HS-27A (cell line): ENCODE results near the gene AEBP2.
"Not testable (repeated sequence)": the region's sequence is repeated elsewhere in the genome, so short reads cannot be mapped to it uniquely, and the experiment has no call there.

Experiments used
- DNase-seq: peaks from one replicate; pipeline ENCODE4 v3.0.0-alpha.2; 2012; ENCODE audit warnings: low read depth, missing footprints

The AEBP2 gene

DNA sequence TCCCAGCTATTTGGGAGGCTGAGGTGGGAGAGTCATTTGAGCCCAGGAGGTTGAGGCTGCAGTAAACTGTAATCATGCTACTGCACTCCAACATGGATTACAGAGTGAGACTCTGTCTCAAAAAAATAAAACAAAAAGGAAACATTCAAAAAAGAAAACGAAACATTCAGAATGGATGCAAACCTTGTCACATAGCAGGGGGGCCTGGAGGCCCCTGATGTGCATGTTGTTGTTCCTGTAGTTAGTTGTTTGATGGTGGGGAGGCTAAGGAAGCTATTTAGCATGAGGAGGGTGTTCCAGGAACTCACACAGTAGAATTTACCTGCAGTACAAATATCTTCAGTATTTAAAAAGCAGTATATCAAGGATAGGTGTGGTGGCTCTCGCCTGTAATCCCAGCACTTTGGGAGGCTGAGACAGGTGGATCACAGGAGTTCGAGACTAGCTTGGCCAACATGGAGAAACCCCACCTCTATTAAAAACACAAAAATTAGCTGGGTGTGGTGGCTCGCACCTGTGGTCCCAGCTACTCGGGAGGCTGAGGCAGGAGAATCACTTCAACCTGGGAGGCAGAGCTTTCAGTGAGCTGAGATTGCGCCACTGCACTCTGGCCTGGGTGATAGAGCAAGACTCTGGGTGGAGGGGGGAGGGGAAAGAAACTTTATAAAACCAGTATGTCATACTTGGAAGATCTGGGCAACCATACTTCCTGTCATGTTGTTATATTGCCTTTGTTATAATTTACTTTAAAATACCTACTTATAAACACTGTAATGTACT lies 17.6 kb upstream of the AEBP2 start:
- DNase-seq, result no peak

DNA sequence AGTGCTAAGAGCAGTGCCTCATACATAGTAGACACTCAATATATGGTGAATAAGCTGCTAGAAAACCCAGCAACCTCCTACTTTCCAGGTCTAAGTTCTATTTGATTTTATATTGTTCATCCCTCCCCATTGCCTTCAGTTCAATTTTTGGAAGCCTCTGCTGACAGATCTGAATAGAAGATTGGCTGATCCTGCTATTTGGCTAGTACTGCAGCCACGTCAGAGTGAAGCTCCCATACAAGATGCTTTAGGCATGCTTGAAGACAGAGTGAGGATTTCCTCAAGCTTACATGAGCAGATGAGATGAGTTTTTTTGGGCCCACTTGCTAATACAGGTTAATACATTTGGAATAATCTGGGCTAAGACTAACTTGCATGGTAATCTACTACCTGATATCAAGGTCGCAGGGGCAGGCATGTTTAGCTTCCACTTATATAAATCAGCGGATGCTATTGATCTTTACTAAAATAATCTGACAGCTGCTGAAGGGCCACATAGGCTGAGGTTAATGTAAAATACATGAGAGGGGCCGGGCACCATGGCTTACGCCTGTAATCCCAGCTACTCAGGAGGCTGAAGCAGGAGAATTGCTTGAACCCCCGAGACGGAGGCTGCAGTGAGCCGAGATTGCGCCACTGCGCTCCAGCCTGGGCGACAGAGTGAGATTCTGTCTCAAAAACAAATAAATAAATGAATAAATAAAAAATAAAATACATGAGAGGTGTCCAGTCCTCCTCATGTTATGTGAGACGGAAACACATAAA lies 15.9 kb upstream of the AEBP2 start:
- DNase-seq, result no peak

DNA sequence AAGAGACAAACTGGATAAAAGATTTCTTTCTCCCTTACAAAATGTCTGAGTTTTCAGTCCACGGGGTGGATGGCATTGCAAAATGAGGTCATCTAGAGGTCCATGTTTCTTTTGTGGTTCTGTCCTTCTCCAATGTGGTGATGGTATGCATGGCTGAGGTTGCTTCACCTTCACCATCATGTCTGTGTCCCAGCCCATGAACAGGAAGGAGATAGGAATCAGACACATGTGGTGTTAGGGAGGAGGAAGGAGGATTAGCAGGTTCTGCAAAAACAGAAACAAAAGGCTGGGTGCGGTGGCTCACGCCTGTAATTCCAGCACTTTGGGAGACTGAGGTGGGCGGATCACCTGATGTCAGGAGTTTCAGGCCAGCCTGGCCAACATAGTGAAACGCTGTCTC lies 11.0 kb upstream of the AEBP2 start:
- DNase-seq, result no peak

DNA sequence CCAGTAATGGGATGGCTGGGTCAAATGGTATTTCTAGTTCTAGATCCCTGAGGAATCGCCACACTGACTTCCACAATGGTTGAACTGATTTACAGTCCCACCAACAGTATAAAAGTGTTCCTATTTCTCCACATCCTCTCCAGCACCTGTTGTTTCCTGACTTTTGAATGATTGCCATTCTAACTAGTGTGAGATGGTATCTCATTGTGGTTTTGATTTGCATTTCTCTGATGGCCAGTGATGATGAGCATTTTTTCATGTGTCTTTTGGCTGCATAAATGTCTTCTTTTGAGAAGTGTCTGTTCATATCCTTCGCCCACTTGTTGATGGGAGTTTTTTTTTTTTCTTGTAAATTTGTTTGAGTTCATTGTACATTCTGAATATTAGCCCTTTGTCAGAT lies 9.8 kb upstream of the AEBP2 start:
- not testable (repeated sequence) for DNase-seq

DNA sequence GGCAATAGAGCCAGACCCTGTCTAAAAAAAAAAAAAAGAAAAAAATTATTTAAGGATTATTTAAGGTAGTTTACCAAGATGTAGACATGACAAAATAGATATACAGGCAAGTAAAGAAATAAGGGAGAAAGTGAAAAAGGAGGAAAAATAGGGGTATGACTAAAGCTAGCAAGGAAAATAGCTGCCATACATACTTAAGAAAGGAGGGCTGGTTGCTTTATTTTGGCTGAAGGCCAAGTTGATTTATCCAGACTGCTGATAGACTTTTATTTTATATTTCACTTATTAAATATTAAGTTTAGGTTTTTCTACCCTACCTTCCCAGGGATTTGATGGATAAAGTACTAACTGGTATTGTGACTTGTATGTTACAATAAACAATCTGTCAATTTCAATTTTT lies 8.3 kb upstream of the AEBP2 start:
- DNase-seq, result no peak

DNA sequence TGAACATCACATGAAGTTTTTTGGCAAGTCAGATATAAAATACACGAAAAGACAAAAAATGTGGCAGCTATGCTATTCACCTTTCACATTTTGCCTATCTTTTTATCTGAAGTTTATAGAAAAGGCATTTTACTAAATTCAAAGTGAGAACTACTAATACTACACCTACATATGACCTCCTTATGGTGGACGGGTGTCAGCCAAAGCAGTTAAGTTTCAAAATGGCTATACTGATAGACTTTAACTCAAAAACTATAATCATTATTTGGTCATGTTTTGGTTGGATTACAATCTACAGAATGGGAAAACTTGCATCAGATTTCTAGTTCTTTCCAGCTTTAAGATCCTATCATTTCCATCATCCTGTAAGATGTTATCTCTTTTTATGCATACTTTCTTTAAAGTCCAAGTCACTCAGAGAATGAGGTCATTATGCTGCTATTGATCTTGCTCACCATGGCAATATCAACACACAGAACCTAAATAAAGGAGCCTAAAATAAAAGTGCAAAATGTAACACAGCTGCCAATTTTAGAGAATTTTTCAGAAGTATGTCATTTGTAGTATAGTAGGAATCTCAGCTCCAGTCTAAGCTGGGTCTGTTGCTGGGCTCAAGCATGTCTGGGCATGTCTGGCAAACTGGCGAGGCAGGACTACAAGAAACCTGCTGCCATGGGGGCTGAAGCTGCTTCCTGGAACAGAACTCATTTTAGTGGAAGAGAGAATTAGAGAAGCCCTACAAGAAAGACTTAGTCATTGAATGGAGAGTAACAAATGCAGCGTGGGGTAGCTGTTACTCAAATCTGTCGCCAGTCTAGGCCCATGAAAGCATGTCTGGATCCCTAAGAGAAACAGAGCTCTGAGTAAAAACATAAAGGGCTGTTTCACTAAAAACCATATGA lies 7.6 kb upstream of the AEBP2 start:
- DNase-seq, result peak; percentile 35

DNA sequence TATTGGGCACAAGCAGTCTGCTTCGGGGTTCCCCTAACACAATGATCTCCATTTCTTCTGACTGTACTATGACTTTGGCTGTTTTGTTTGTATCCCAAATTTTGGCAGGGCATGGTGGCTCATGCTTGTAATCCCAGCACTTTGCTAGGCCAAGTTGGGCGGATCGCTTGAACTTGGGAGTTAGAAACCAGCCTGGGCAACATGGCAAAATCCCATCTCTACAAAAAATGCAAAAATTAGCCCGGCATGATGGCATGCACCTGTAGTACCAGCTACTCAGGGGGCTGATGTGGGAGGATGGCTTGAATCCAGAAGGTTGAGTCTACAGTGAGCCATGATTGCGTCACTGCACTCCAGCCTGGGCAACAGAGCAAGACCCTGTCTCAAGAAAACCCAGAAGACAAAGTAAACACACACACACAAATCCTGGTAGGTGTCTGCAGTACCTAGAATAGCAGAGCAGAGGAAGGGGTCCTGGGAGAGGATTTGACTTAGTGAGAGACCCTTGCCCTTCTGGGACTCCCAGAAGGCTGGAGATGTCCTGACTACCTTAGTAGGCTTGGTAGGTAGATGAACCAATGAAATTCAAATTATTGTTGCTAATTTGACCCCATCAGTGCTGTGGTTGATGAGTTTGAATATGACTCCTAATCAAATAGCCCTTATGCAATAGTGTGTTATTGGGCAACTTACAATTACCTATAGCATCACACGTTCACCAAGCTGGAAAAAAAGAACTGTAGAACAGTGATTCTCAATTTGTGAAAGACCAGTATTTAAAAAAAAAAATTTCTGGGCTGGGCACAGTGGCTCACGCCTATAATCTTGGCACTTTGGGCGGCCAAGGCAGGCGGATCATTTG lies 6.8 kb upstream of the AEBP2 start:
- no peak for DNase-seq

DNA sequence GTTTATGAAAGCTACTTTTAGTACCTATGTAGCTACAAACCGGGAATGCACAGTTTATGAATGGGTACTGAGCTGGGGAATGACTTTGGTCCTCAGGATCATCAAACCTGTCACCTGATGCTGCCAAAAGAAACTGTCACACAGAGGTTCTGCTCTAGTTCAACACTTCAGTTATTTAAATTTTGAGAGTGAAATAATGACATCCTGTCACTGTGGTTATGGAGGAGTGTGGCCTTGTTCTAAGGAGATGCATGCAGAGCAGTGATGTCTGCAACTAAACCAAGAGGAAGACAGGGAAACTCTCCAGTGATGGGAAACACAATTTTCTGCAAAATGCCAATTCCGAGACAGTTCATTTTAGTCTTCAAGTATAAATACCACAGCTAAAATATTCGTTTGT lies 4.8 kb upstream of the AEBP2 start:
- DNase-seq, result no peak

DNA sequence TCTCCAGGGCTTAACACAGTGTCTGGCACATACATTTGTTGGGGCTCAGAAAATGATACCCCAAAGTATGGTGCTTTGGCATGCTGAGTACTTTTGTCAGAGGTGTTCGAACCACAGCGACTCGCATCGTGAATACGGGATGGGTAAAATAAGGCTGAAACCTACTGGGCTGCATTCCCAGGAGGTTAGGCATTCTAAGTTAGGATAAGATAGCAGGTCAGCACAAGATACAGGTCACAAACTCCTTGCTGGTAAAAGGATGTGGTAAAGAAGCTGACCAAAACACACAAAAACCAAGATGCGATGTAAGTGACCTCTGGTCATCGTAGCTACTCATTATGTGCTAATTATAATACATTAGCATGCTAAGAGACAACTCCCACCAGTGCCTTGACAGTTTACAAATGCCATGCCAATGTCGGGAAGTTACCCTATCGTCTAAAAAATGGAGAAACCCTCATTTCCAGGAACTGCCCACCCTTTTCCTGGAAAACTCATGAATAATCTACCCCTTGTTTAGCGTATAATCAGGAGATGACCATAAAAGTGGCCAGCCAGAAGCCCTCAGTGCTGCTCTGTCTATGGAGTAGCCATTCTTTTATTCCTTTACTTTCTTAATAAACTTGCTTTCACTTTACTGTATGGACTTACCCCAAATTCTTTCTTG lies 3.3 kb upstream of the AEBP2 start:
- DNase-seq, result no peak

DNA sequence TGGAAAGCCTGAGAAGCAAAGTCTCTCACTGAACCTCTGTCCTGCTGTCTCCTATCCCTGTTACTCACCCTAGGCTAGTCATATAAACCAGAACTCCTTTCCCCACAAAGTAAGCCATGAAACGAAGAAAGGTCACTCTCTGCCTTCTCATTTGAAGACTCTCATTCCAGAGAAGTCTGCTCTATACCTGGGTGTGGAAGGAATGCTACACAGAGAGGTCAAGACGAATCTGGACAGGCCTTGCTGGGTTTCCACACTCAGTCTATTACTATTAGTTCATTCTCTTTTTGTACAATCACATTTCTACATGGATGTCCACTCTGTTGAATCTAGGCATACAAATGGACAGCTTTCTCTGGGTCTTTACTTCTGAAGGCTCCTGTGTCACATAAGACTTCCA lies 2.4 kb upstream of the AEBP2 start:
- no peak for DNase-seq

DNA sequence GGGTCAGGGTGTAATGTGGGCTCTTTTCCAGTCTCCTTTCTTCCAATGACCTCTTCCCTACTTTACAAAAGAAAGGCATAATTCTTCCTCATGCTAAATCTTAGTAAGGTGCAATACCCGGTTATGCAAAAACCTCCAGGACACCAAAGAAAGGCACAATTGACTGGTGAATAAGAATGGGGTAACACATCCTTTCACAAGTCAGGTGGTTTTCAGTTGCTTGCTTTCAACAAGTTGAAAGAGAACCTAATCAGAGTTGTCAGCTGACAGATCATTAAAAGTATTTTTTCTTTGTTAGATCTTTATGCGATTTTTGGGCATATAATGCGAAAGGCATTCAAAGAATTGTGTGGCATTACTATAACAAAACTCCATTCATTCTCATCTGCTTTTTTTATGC lies 1.3 kb upstream of the AEBP2 start:
- no peak for DNase-seq

DNA sequence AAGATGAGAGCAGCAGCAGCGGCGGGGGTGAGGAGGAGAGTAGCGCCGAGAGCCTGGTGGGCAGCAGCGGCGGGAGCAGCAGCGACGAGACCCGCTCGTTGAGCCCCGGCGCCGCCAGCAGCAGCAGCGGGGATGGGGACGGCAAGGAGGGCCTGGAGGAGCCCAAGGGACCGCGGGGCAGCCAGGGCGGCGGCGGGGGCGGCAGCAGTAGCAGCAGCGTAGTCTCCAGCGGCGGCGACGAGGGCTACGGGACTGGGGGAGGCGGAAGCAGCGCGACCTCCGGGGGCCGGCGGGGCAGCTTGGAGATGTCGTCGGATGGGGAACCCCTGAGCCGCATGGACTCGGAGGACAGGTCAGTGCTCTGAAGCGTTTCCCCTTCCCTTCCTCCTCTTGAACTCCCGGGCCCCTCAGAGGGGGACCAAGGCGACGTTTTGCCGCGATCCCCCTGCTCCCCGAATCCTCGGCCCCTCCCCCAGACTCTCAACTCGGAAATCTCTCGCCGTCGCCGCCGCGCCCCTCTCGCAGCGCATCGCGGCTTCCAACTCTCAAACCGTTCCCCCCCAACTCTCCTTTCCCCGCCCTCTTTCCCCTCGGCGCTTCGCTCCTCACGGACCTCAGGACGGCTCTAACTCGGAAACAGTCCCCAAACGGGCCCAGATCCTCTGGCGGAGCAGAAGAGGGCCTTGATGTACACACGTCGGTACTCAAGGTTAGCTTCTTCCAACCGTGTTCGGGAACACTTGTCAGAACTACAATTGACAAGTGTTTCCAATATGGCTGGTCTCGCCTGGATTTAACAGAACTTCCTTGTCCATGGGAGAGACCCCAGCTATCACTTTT lies 947 bp downstream of the AEBP2 start:
- DNase-seq, result peak; percentile 43

DNA sequence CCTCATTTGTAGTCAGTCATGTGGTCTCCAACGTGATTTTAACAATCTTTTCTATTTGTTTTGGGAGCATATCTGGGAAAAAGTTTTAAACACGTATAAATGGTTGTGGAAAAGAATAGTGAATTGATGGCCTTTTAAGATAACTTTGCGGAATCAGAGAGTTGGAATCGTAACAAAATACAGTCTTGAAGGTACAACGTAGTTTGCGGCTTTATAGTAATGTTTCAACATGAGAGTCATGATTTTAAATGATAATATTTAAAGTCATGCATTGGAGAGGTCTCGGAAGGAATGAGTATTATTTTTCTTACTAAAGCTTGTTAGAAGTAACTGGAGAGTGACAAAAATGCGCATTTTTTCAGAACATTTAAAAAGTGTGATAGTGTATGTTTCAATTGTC lies 1.6 kb downstream of the AEBP2 start:
- DNase-seq, result peak; percentile 12

DNA sequence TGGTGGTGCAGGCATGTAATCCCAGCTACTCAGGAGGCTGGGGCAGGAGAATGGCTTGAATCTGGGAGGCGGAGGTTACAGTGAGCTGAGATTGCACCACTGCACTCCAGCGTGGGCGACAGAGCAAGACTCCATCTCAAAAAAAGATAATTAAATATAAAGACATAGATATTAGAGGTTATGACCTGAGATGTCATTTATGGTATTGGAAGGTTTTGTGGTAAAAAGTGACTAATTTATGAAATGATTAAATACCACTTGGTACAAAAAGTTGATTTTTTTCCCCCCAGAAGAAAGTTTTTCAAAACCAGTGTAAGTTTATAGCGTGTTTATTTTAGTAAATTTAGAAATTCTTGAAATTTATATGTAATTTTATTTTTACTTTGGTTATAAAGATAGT lies 4.3 kb downstream of the AEBP2 start:
- DNase-seq, result no peak

DNA sequence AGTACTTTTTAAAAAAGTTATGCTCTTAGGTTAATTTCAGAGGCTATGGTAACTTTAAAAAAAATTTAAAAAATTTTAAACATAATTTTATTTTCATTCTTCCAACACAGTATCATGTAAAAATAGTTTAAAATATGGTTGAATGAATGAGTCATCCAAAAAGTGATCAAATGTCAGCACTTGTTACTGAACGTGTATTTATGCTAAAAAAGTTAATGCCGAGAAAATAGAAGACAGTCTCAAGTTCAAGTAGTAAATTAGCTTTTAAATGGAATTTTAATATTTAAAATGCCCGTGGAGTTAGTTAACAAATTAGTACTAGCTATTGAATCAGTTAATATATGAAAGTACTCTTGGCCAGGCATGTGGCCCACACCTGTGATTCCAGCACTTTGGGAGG lies 4.8 kb downstream of the AEBP2 start:
- DNase-seq, result no peak

DNA sequence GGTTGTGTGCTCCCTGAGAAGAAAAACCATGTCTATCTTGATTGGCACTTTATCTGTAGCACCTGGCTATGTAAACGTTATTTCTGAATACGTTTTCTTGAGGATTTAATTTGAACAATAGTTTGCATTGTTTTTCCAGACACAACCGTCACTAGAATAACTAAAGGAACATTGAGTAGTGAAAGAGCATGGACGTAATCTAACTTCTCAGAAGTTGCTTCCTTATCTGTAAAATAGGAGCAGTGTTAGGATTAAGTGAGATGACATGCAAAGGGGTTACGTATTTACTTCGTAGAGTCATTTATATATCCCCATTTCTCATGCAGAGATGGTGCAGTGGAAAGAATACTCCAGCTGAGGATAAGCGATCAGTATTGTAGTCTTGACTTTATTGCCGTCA lies 8.1 kb downstream of the AEBP2 start:
- no peak for DNase-seq

DNA sequence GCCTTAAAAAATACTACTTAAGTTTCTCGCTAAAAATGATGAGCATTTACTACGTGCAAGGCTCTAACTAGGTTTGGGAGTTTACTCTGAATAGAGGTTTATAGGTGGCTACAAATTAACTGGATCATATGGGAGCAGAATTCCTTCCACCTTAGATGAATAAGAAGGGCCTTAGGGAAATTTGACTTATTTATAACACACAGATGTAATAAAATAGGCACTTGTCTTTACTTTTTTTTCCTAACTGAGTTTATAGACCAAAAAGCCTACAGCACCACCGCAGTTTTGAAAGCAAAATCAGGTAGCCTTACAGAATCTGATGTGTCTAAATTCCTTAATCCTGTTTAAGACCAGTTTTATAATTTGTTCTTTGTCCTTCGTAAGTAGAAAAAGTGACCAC lies 10.5 kb downstream of the AEBP2 start:
- DNase-seq, result no peak

DNA sequence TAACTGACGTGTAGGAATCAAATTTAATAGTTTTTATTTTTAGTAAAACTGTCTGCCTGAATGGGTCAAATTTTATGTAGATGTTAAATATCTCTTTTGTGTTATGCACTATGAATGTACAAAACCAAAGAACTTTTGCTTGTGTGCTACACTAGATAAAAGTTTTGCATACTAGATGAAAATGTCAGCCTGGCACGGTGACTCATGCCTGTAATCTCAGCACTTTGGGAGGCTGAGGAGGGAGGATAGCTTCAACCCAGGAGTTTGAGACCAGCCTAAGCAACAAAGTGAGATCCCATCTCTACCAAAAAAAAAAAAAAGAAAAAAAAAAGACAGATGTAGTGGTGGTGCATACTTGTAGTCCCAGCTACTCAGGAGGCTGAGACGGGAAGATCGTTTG lies 11.1 kb downstream of the AEBP2 start:
- no peak for DNase-seq

DNA sequence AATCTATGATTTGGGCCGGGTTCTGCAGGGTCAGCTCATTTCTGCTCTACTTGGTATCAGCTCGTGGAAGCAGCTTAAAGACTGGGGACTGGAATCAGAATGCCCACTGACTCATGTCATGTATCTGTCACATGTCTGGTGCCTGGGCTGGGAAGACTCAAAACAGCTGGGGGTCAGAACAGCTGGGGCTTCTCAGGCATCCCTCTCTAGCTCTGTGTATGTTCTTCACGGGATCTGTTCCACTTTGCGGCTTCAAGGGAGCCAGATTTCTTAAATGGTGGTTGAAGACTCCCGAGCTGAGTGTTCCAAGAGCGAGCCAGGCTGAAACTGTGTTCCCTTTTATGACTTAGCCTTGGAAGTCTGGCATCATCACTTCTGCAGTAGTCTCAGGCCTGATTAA lies 11.9 kb downstream of the AEBP2 start:
- no peak for DNase-seq

DNA sequence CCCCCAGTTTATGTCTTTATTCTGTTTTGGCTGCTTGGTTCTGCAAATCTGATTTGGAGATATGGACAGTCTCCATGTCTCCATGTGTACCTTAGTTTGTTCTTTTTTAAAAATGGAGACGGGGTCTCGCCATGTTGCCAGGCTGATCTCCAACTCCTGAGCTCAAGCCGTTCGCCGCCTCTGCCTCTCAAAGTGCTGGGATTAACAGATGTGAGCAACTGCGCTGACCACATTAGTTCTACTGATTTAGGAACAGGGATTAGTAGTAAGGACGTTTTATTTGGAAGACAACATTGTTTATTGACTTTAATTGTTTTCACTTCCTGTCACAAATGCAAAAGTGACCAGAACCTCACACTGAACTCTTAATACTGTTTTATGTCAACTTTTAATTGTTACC lies 14.7 kb downstream of the AEBP2 start:
- no peak for DNase-seq
